BE2C (cell line): ENCODE measurements around the gene TTC12.

Source experiments
- DNase-seq: peaks from one replicate; pipeline ENCODE4 v3.0.0-alpha.2; 2020
- H3K27me3 ChIP-seq: fragments of 250-450 bp; sonication (Bioruptor Pico); 2 replicates; pipeline ENCODE4 v1.5.1; 2020; ENCODE audit warnings: mild to moderate bottlenecking
- H3K36me3 ChIP-seq: fragments of 250-450 bp; sonication (Bioruptor Pico); 2 replicates; pipeline ENCODE4 v1.5.1; 2020; ENCODE audit warnings: mild to moderate bottlenecking
- H3K4me1 ChIP-seq: fragments of 250-450 bp; sonication (Bioruptor Pico); 2 replicates; pipeline ENCODE4 v1.5.1; 2020
- H3K4me3 ChIP-seq: 2 replicates; pipeline ENCODE4 v1.5.1; 2011; ENCODE audit warnings: low read depth, low read length
- H3K9me3 ChIP-seq: fragments of 250-450 bp; sonication (Bioruptor Pico); 2 replicates; pipeline ENCODE4 v1.5.1; 2020
- TF ChIP-seq, protein P1 (sequence below): IDR thresholded peaks from 2 replicates; pipeline ENCODE4 v1.5.1; 2012; ENCODE audit warnings: mild to moderate bottlenecking, low read depth, low read length

The TTC12 gene

DNA sequence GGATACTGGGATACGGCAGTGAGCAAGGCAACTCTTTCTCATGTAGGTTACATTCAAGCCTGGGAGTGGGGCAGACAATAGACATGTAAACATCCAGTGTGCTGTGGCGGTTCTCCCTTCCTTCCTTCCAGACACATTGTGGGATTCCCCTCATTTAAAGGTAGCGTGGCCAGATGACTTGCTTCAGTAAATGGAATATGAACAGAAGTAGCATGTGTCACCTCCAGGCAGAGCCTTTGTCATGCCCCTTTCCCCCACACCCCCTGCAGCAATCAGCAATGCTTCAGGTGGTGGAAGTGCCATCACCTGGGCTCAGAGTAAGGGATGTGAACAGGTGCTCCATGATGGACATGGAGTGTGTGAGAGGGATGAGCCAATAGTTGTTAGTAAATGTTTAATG lies 34.8 kb upstream of the TTC12 start:
- TF ChIP-seq, protein P1, sequence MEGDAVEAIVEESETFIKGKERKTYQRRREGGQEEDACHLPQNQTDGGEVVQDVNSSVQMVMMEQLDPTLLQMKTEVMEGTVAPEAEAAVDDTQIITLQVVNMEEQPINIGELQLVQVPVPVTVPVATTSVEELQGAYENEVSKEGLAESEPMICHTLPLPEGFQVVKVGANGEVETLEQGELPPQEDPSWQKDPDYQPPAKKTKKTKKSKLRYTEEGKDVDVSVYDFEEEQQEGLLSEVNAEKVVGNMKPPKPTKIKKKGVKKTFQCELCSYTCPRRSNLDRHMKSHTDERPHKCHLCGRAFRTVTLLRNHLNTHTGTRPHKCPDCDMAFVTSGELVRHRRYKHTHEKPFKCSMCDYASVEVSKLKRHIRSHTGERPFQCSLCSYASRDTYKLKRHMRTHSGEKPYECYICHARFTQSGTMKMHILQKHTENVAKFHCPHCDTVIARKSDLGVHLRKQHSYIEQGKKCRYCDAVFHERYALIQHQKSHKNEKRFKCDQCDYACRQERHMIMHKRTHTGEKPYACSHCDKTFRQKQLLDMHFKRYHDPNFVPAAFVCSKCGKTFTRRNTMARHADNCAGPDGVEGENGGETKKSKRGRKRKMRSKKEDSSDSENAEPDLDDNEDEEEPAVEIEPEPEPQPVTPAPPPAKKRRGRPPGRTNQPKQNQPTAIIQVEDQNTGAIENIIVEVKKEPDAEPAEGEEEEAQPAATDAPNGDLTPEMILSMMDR: no peak
- no peak for DNase-seq
- H3K4me1 ChIP-seq: peaks cover 2% of the 10 kb centered on the region
- H3K36me3 ChIP-seq: peaks cover 27% of the 10 kb centered on the region
- no peak overlapping the region for H3K4me3 ChIP-seq
- H3K27me3 ChIP-seq: no peaks in the 10 kb centered on the region
- H3K9me3 ChIP-seq: no peaks in the 10 kb centered on the region

GRCh38 chr11:113281052-113281725 lies 33.2 kb upstream of the TTC12 start:
- DNase-seq: no peak
- no peaks in the 10 kb centered on the region for H3K9me3 ChIP-seq
- TF ChIP-seq, protein P1: no peak
- peaks cover 11% of the 10 kb centered on the region for H3K36me3 ChIP-seq
- H3K4me1 ChIP-seq: no peaks in the 10 kb centered on the region
- H3K27me3 ChIP-seq: no peaks in the 10 kb centered on the region
- H3K4me3 ChIP-seq: no peak overlapping the region

DNA sequence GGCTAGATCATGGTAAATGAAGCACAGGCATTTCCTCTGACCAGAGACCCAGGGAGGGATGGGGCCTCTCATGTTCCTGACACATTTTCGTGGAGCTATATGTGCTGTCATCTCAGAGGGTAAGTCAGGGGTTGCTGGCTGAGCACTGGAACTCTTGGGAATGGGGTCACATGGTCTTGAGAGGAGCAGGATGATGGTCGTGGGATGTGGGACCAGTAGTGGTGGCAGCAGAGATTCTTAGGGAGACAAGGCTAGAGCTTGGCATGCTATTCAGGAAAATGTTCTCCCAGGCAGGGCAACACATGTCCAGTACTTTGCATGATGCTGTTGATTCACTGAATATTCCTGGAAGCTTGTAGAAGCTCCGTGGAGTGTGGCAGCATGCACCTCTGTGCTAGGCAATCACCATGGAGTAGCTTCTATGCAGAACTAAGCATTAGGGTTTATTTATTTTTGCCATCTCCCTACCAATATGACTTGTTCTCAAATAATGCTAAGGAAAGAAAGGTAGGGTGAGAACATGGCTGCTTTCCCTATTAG lies 31.4 kb upstream of the TTC12 start:
- DNase-seq: no peak
- TF ChIP-seq, protein P1: no peak
- no peak overlapping the region for H3K4me3 ChIP-seq
- H3K36me3 ChIP-seq: no peaks in the 10 kb centered on the region; the same call in 1 of the 2 replicates
- no peaks in the 10 kb centered on the region for H3K9me3 ChIP-seq
- H3K4me1 ChIP-seq: no peaks in the 10 kb centered on the region
- no peaks in the 10 kb centered on the region for H3K27me3 ChIP-seq

DNA sequence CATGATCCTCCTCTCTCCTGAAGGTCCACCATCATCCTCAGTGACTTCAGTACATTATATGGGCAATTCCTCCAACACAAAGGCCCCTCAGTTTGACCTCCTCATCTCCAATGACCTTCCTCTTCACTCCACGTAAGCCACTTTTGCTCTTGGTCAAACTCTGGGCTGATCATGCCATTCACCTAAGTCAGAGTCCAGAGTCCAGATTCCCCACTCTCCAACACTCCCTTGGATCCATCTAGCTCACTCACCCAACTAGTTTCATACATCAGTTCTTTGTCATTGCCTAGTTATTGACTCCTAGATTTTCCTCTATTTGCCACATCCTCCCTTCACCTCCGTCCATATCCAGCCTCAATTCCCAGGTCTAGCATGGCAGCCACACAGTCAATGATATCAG lies 30.5 kb upstream of the TTC12 start:
- H3K4me3 ChIP-seq: no peak overlapping the region
- DNase-seq: no peak
- H3K4me1 ChIP-seq: no peaks in the 10 kb centered on the region
- no peaks in the 10 kb centered on the region; the same call in 1 of the 2 replicates for H3K36me3 ChIP-seq
- no peaks in the 10 kb centered on the region for H3K9me3 ChIP-seq
- H3K27me3 ChIP-seq: no peaks in the 10 kb centered on the region
- TF ChIP-seq, protein P1: no peak

DNA sequence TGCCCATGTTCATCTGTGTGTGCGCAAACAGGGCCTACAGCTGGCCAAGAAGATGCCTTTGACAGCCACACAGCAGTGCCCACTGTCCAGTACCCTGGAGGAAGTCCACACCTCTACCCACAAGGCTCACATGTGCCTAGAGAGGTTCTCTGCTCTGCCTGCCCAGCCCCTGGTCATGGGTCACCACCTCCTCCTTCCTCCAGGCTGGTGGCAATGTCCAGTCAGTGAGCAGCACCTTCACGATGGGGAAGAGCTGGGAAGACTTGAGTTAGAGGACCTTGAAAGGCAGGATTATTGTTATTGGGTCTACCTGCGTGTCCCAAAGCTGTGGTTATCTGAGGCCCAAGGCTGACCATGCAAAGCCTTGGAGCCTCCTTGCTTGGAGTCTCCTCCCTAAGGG lies 28.4 kb upstream of the TTC12 start:
- no peaks in the 10 kb centered on the region for H3K27me3 ChIP-seq
- no peaks in the 10 kb centered on the region for H3K9me3 ChIP-seq
- no peak for DNase-seq
- no peak overlapping the region for H3K4me3 ChIP-seq
- TF ChIP-seq, protein P1: no peak
- H3K36me3 ChIP-seq: no peaks in the 10 kb centered on the region
- H3K4me1 ChIP-seq: no peaks in the 10 kb centered on the region

GRCh38 chr11:113286509-113287497 lies 27.6 kb upstream of the TTC12 start:
- no peaks in the 10 kb centered on the region for H3K9me3 ChIP-seq
- H3K27me3 ChIP-seq: no peaks in the 10 kb centered on the region
- no peak overlapping the region for H3K4me3 ChIP-seq
- H3K4me1 ChIP-seq: no peaks in the 10 kb centered on the region
- no peak for DNase-seq
- no peaks in the 10 kb centered on the region for H3K36me3 ChIP-seq
- TF ChIP-seq, protein P1: no peak
